H1 (cell line): Measurements from ENCODE around the gene ANKLE1. TPM values are rescaled to one million over a fixed set of nuclear protein-coding genes. Genes with fewer than 3 reads are reported as not detected.

Source experiments
- CTCF ChIA-PET: fragments of 300-600 bp; sonication (Branson Sonifier 250); formaldehyde crosslinking; loops from one replicate; lab custom pipeline; 2021; ENCODE audit not compliant: partially characterized antibody; lab: Charles Lee
- POLR2A ChIA-PET: fragments of 300-600 bp; sonication (Branson Sonifier 250); formaldehyde crosslinking; loops from one replicate; lab custom pipeline; 2021; ENCODE audit warnings: inconsistent platforms; ENCODE audit not compliant: partially characterized antibody; lab: Charles Lee
- DNase-seq, 2 experiments: peaks; one replicate each; pipeline versions ENCODE4 v3.0.0 to v3.0.0-alpha.2; 2010 to 2022; ENCODE audit warnings: low spot score in 2 of 2, low read depth in 1 of 2, mixed read lengths in 1 of 2
- FAIRE-seq: peaks from 2 replicates; lab custom pipeline; 2011; peaks lifted over from hg19 to GRCh38; lab: Jason Lieb, UNC
- H2AFZ ChIP-seq: 2 replicates; pipeline ENCODE4 v1.8.1; 2012; ENCODE audit warnings: low read length, inconsistent platforms
- H2AK5ac ChIP-seq: 2 replicates; pipeline ENCODE4 v1.6.1; 2013; ENCODE audit warnings: low read depth, low read length
- H2BK120ac ChIP-seq: replicated peaks from 2 replicates; pipeline ENCODE3; 2013; ENCODE audit warnings: low read depth, low read length, inconsistent platforms
- H2BK12ac ChIP-seq: 2 replicates; pipeline ENCODE4 v1.6.1; 2013; ENCODE audit warnings: low read depth, low read length
- H2BK15ac ChIP-seq: 2 replicates; pipeline ENCODE4 v1.6.1; 2013; ENCODE audit warnings: low read length
- H2BK20ac ChIP-seq: 2 replicates; pipeline ENCODE4 v1.6.1; 2013; ENCODE audit warnings: low read length
- H2BK5ac ChIP-seq: 2 replicates; pipeline ENCODE4 v1.6.1; 2013; ENCODE audit warnings: low read depth, low read length
- H3K14ac ChIP-seq: 2 replicates; pipeline ENCODE4 v1.6.1; 2013; ENCODE audit warnings: inconsistent platforms; ENCODE audit not compliant: insufficient read length
- H3K18ac ChIP-seq: 2 replicates; pipeline ENCODE4 v1.6.1; 2013; ENCODE audit warnings: low read length; ENCODE audit errors: extremely low read depth
- H3K23ac ChIP-seq: 2 replicates; pipeline ENCODE4 v1.6.1; 2013; ENCODE audit warnings: inconsistent platforms; ENCODE audit not compliant: insufficient read length
- H3K23me2 ChIP-seq: 2 replicates; pipeline ENCODE4 v1.6.1; 2013; ENCODE audit warnings: low read depth, low read length
- H3K27ac ChIP-seq: 2 replicates; pipeline ENCODE4 v1.6.1; 2011; ENCODE audit warnings: low read depth, low read length, inconsistent platforms
- H3K27me3 ChIP-seq, 4 experiments: replicated peaks in 1 of 4; 1 replicate in 1 of 4; 2 replicates in 3 of 4; pipeline versions ENCODE4 v1.6.1 to v1.8.1; 2011 to 2013; ENCODE audit warnings: low read length in 3 of 4, mild to moderate bottlenecking in 3 of 4, inconsistent platforms in 2 of 4, mixed read lengths in 2 of 4, moderate library complexity in 1 of 4; ENCODE audit not compliant: control insufficient read depth in 3 of 4, insufficient read depth in 3 of 4; ENCODE audit errors: extremely low read depth in 1 of 4
- H3K36me3 ChIP-seq, 4 experiments: 2 replicates each; pipeline versions ENCODE4 v1.6.1 to v1.8.1; 2011 to 2013; ENCODE audit warnings: mild to moderate bottlenecking in 4 of 4, low read length in 3 of 4, moderate library complexity in 2 of 4, control low read depth in 1 of 4, inconsistent platforms in 1 of 4; ENCODE audit not compliant: insufficient read depth in 4 of 4, control insufficient read depth in 2 of 4
- H3K4ac ChIP-seq: replicated peaks from 2 replicates; pipeline ENCODE3; 2013; ENCODE audit warnings: low read length, low read depth, mixed read lengths, inconsistent platforms; ENCODE audit not compliant: insufficient read length
- H3K4me1 ChIP-seq, 4 experiments: replicated peaks in 1 of 4; 1 replicate in 1 of 4; 2 replicates in 3 of 4; pipeline versions ENCODE4 v1.6.1 to v1.8.1; 2011 to 2013; ENCODE audit warnings: low read length in 3 of 4, inconsistent platforms in 2 of 4, mixed read lengths in 1 of 4; ENCODE audit not compliant: insufficient read depth in 4 of 4, control insufficient read depth in 3 of 4
- H3K4me2 ChIP-seq, 2 experiments: 2 replicates each; pipeline versions ENCODE4 v1.6.1 to v1.8.1; 2011 to 2013; ENCODE audit warnings: low read depth in 2 of 2, low read length in 2 of 2, control low read depth in 1 of 2, inconsistent platforms in 1 of 2, mild to moderate bottlenecking in 1 of 2; ENCODE audit not compliant: insufficient read depth in 1 of 2
- H3K4me3 ChIP-seq, 4 experiments: fragments of 200-600, 300-600 bp in 1 of 4; sonication (generic), shearing (Covaris generic), sonication (Bioruptor Twin) in 1 of 4; 2 replicates each; pipeline versions ENCODE4 v1.5.1 to v1.8.1; 2011 to 2016; ENCODE audit warnings: low read length in 4 of 4, low read depth in 3 of 4, control low read depth in 2 of 4, inconsistent platforms in 2 of 4, mild to moderate bottlenecking in 2 of 4, mixed read lengths in 1 of 4, moderate library complexity in 1 of 4; ENCODE audit not compliant: insufficient read depth in 2 of 4; ENCODE audit errors: extremely low read depth in 1 of 4
- H3K56ac ChIP-seq: replicated peaks from 2 replicates; pipeline ENCODE3; 2013; ENCODE audit warnings: low read depth, mild to moderate bottlenecking, mixed read lengths, low read length, inconsistent platforms; ENCODE audit not compliant: insufficient read length
- H3K79me1 ChIP-seq: 2 replicates; pipeline ENCODE4 v1.6.1; 2013; ENCODE audit warnings: low read depth, low read length, control low read depth
- H3K79me2 ChIP-seq, 2 experiments: 2 replicates each; pipeline versions ENCODE4 v1.6.1 to v1.8.1; 2012 to 2013; ENCODE audit warnings: low read length in 2 of 2, mild to moderate bottlenecking in 2 of 2, inconsistent platforms in 1 of 2; ENCODE audit not compliant: insufficient read depth in 2 of 2, control insufficient read depth in 1 of 2
- H3K9ac ChIP-seq, 4 experiments: replicated peaks in 1 of 4; 1 replicate in 1 of 4; 2 replicates in 3 of 4; pipeline versions ENCODE4 v1.6.1 to v1.8.1; 2011 to 2013; ENCODE audit warnings: low read depth in 3 of 4, low read length in 3 of 4, control low read depth in 2 of 4, mild to moderate bottlenecking in 2 of 4, moderate library complexity in 2 of 4, inconsistent platforms in 1 of 4; ENCODE audit errors: extremely low read depth in 1 of 4
- H3K9me3 ChIP-seq, 2 experiments: 2 replicates each; pipeline versions ENCODE4 v1.6.1 to v1.8.1; 2012 to 2013; ENCODE audit warnings: mild to moderate bottlenecking in 2 of 2, moderate library complexity in 2 of 2, control low read depth in 1 of 2, inconsistent platforms in 1 of 2, low read depth in 1 of 2, low read length in 1 of 2, mixed read lengths in 1 of 2; ENCODE audit not compliant: insufficient read depth in 2 of 2
- H4K20me1 ChIP-seq, 2 experiments: replicated peaks in 1 of 2; 2 replicates each; pipeline versions ENCODE3 to v1.8.1; 2011 to 2013; ENCODE audit warnings: inconsistent platforms in 2 of 2, low read length in 2 of 2, mild to moderate bottlenecking in 1 of 2; ENCODE audit not compliant: insufficient read depth in 2 of 2, control insufficient read depth in 1 of 2
- H4K5ac ChIP-seq: 2 replicates; pipeline ENCODE4 v1.6.1; 2013; ENCODE audit warnings: low read length, low read depth, mixed read lengths, inconsistent platforms; ENCODE audit not compliant: insufficient read length
- H4K8ac ChIP-seq: 2 replicates; pipeline ENCODE4 v1.8.0; 2013; ENCODE audit warnings: mild to moderate bottlenecking, moderate library complexity, low read length, inconsistent platforms; ENCODE audit not compliant: insufficient read depth; ENCODE audit errors: extremely low read depth
- H4K91ac ChIP-seq: replicated peaks from 2 replicates; pipeline ENCODE3; 2013; ENCODE audit warnings: low read length, mixed read lengths, inconsistent platforms; ENCODE audit not compliant: insufficient read length
- ATF2 ChIP-seq: IDR thresholded peaks from 2 replicates; pipeline ENCODE4 v1.6.1; 2012; ENCODE audit warnings: low read length, inconsistent platforms
- BACH1 ChIP-seq: IDR thresholded peaks from 2 replicates; pipeline ENCODE4 v1.6.1; 2012; ENCODE audit warnings: low read length, improper control_type of control experiment
- BCL11A ChIP-seq, 2 experiments: IDR thresholded peaks; one replicate each; pipeline ENCODE4 v1.6.1; 2011; ENCODE audit warnings: low read depth in 2 of 2, low read length in 2 of 2, mild to moderate bottlenecking in 2 of 2
- CTCF ChIP-seq, 3 experiments: IDR thresholded peaks; 1 replicate in 2 of 3; 2 replicates in 1 of 3; pipeline versions ENCODE4 v1.5.1 to v1.6.1; 2011; ENCODE audit warnings: low read length in 3 of 3, mild to moderate bottlenecking in 3 of 3, inconsistent platforms in 2 of 3, low read depth in 1 of 3, moderate library complexity in 1 of 3; ENCODE audit not compliant: insufficient read depth in 1 of 3; ENCODE audit errors: control extremely low read depth in 1 of 3
- JUN ChIP-seq: IDR thresholded peaks from 2 replicates; pipeline ENCODE4 v1.6.1; 2011; ENCODE audit warnings: low read depth, mild to moderate bottlenecking, improper control_type of control experiment, low read length
- JUND ChIP-seq: IDR thresholded peaks from 2 replicates; pipeline ENCODE4 v1.6.1; 2011; ENCODE audit warnings: mild to moderate bottlenecking, improper control_type of control experiment, low read length
- MAFK ChIP-seq: IDR thresholded peaks from 2 replicates; pipeline ENCODE4 v1.6.1; 2012; ENCODE audit warnings: low read depth, mild to moderate bottlenecking, improper control_type of control experiment, low read length
- TAF1 ChIP-seq: IDR thresholded peaks from 2 replicates; pipeline ENCODE4 v1.6.1; 2011; ENCODE audit warnings: mild to moderate bottlenecking, low read depth, low read length
- TBP ChIP-seq: IDR thresholded peaks from 2 replicates; pipeline ENCODE4 v1.6.1; 2011; ENCODE audit warnings: low read depth, low read length, improper control_type of control experiment
- WGBS, 2 experiments: shearing (Covaris generic) in 1 of 2; methylation state at CpG; one replicate each; pipeline versions ENCODE4 v1.1.6 to v1.1.7; 2013 to 2015; ENCODE audit warnings: low lambda C conversion rate in 2 of 2, mixed read lengths in 2 of 2, inconsistent platforms in 1 of 2, low coverage in 1 of 2, missing lambda C conversion rate in 1 of 2; ENCODE audit not compliant: insufficient replicate concordance in 2 of 2, insufficient coverage in 1 of 2, insufficient read length in 1 of 2; ENCODE audit errors: extremely low coverage in 1 of 2, missing lambda C conversion rate in 1 of 2; 5-methylcytosine and 5-hydroxymethylcytosine counted together
- polyA plus RNA-seq, 7 experiments: library from polyadenylated mRNA; depleted of rRNA in 3 of 7; stranded (reverse) in 5 of 7; unstranded in 2 of 7; fragments of >200 nt in 5 of 7; fragments of 200-250 nt in 2 of 7; gene quantifications; 1 replicate in 5 of 7; 2 replicates in 1 of 7; 4 replicates in 1 of 7; pipeline versions ENCODE4 v1.2.1 to v1.2.3, GENCODE V29; 2011 to 2013; ENCODE audit warnings: missing spikeins in 2 of 7, mixed read lengths in 2 of 7
- total RNA-seq: library from RNA; stranded (reverse); fragmentation: NEBNext Ultra II Directional; extraction: Animal tissue kit (Norgen Biotek cat#: 25700); gene quantifications from 2 replicates; pipeline ENCODE4 v1.2.1, GENCODE V29; 2021

Gene ANKLE1
- total and polyA plus RNA-seq, 2 of the 8 experiments (the other 6 are each of a cell fraction or from before 2014, with no cell fraction given), result 6.1 to 9.6 TPM

- H3K4ac ChIP-seq, result no peak overlapping the region
- DNase-seq (no peak), FAIRE-seq (no peak)
- H2BK20ac ChIP-seq, result no peak overlapping the region
- CTCF ChIA-PET, result interaction anchor here (0.8 to 5.3 kb wide), 11 partner anchors 10 to 133 kb away, joined by 3 to 56 read pairs (median 4); partner anchors contain the start of genes ANKLE1, MRPL34 and OCEL1
- H3K4me1 ChIP-seq, result peaks cover 0 to 2% (median 0%) of the 10 kb centered on the region in 4 experiments; a peak in 2 of 7 replicates
- peaks cover 2 to 13% (median 4%) of the 10 kb centered on the region in 4 experiments; a peak in 4 of 8 replicates for H3K36me3 ChIP-seq
- H4K5ac ChIP-seq, result no peak overlapping the region
- no peaks in the 10 kb centered on the region for H3K79me1 ChIP-seq
- no peaks in the 10 kb centered on the region for H3K23me2 ChIP-seq
- H2BK15ac ChIP-seq, result no peak overlapping the region
- H3K4me3 ChIP-seq, result no peak overlapping the region
- POLR2A ChIA-PET, result interaction anchor here (1.4 to 12.8 kb wide), 7 partner anchors 8 to 33 kb away, joined by 3 to 113 read pairs (median 6); partner anchors contain the start of gene ANKLE1
- peaks cover 15 to 19% of the 10 kb centered on the region in 2 experiments; a peak in 3 of 4 replicates for H3K9me3 ChIP-seq
- H2BK5ac ChIP-seq, result no peak overlapping the region
- H3K27me3 ChIP-seq, result no peaks in the 10 kb centered on the region
- H4K91ac ChIP-seq, result no peak overlapping the region
- H3K79me2 ChIP-seq, result no peaks in the 10 kb centered on the region
- H4K20me1 ChIP-seq, result no peaks in the 10 kb centered on the region
- no peak overlapping the region for H2BK12ac ChIP-seq
- H3K9ac ChIP-seq, result no peak overlapping the region
- H2BK120ac ChIP-seq, result no peak overlapping the region
- 93% methylated on average over 9 of the region's 9 CpGs; no CpG with 5 or more reads in 1 of the 2 experiments for WGBS, 2 experiments
- H2AFZ ChIP-seq, result no peak overlapping the region
- no peak overlapping the region for H3K56ac ChIP-seq
- H3K23ac ChIP-seq, result no peak overlapping the region
- H3K4me2 ChIP-seq, result no peak overlapping the region
- H3K14ac ChIP-seq, result no peak overlapping the region
- H3K18ac ChIP-seq, result no peak overlapping the region
- H2AK5ac ChIP-seq, result no peak overlapping the region
- H3K27ac ChIP-seq, result no peak overlapping the region
- H4K8ac ChIP-seq, result no peak overlapping the region
- TF ChIP-seq TAF1, result no peak
- no peak for TF ChIP-seq BCL11A (IDR thresholded peaks at IDR 0.05; ENCODE audit: low read depth in 2 of 2, low read length in 2 of 2)
- TF ChIP-seq ATF2, result no peak
- TF ChIP-seq TBP, result no peak
- no peak for TF ChIP-seq JUN
- TF ChIP-seq MAFK, result no peak
- no peak for TF ChIP-seq JUND
- TF ChIP-seq CTCF (IDR thresholded peaks at IDR 0.05; ENCODE audit: control extremely low read depth in 1 of 3, insufficient read depth in 1 of 3, low read depth in 1 of 3, low read length in 3 of 3), result no peak
- TF ChIP-seq BACH1, result no peak
Measured at GRCh38 chr19:17259118-17259780, 22.5 kb upstream of the ANKLE1 start.
